HG03469 (cell line): ENCODE measurements around the gene MUC6.
"Not testable (repeated sequence)": the region's sequence is repeated elsewhere in the genome, so short reads cannot be mapped to it uniquely, and the experiment has no call there.

ENCODE experiments used
- ATAC-seq: cut with Tn5 transposase; IDR thresholded peaks from one replicate; pipeline ENCODE4 v1.9.1; 2021; ENCODE audit warnings: mild to moderate bottlenecking, moderate library complexity, moderate number of reproducible peaks; ENCODE audit not compliant: unreplicated experiment

The MUC6 gene

GRCh38 chr11:991711-992307 is 44.7 kb downstream of the MUC6 start:
- ATAC-seq, result no peak

- no peak for ATAC-seq
These were observed 45.5 kb downstream of the MUC6 start for GRCh38 chr11:991034-991433.

GRCh38 chr11:990101-990500 is 46.4 kb downstream of the MUC6 start:
- ATAC-seq, result no peak

- no peak for ATAC-seq
These were observed 48.8 kb downstream of the MUC6 start for GRCh38 chr11:987671-988070.

- no peak for ATAC-seq
These were observed 49.6 kb downstream of the MUC6 start for GRCh38 chr11:986952-987305.

GRCh38 chr11:986270-986951 is 50.1 kb downstream of the MUC6 start:
- ATAC-seq, result no peak

GRCh38 chr11:985848-986247 is 50.7 kb downstream of the MUC6 start:
- no peak for ATAC-seq

GRCh38 chr11:985406-985805 is 51.1 kb downstream of the MUC6 start:
- ATAC-seq, result no peak

- no peak for ATAC-seq
These were observed 52.0 kb downstream of the MUC6 start for GRCh38 chr11:984546-984945.

- ATAC-seq, result no peak
These were observed 54.8 kb downstream of the MUC6 start for GRCh38 chr11:981764-982163.

- ATAC-seq, result no peak
These were observed 55.8 kb downstream of the MUC6 start for GRCh38 chr11:980438-981357.

- ATAC-seq, result no peak
These were observed 57.7 kb downstream of the MUC6 start for GRCh38 chr11:978781-979180.

- ATAC-seq, result no peak
These were observed 58.4 kb downstream of the MUC6 start for GRCh38 chr11:977830-978720.

GRCh38 chr11:976431-977160 is 59.9 kb downstream of the MUC6 start:
- no peak for ATAC-seq

- ATAC-seq, result no peak
These were observed 60.7 kb downstream of the MUC6 start for GRCh38 chr11:975827-976226.

- not testable (repeated sequence) for ATAC-seq
These were observed 61.1 kb downstream of the MUC6 start for GRCh38 chr11:975376-975775.

- ATAC-seq, result no peak
These were observed 63.3 kb downstream of the MUC6 start for GRCh38 chr11:973237-973636.

GRCh38 chr11:972523-973211 is 63.9 kb downstream of the MUC6 start:
- no peak for ATAC-seq

GRCh38 chr11:971731-972365 is 64.7 kb downstream of the MUC6 start:
- no peak for ATAC-seq
